Thyroid gland (tissue), 4 donors: ENCODE data around the gene BRWD1. TPM values are rescaled to one million over a fixed set of nuclear protein-coding genes. Genes with fewer than 3 reads are reported as not detected.
A peak's percentile ranks its signal among the peaks of the same experiment; 100 is the strongest.
"Not testable (repeated sequence)": the region's sequence is repeated elsewhere in the genome, so short reads cannot be mapped to it uniquely, and the experiment has no call there.

Source experiments
- DNase-seq, 2 donors: peaks; one replicate each; pipeline ENCODE4 v3.0.0-alpha.2; 2019
- H3K27ac ChIP-seq, 3 donors: fragments of 200-600 bp; sonication (generic); 1 replicate in 2 of 3; 2 replicates in 1 of 3; pipeline ENCODE4 v1.5.1; 2016 to 2019; ENCODE audit warnings: mild to moderate bottlenecking in 1 of 3, moderate library complexity in 1 of 3
- H3K27me3 ChIP-seq: fragments of 200-600 bp; sonication (generic); one replicate; pipeline ENCODE4 v1.5.1; 2019
- H3K36me3 ChIP-seq, 2 donors: fragments of 200-600 bp; sonication (generic); one replicate each; pipeline ENCODE4 v1.5.1; 2016 to 2019
- H3K4me1 ChIP-seq, 2 donors: fragments of 200-600 bp; sonication (generic); one replicate each; pipeline ENCODE4 v1.5.1; 2017 to 2019
- H3K4me3 ChIP-seq, 3 donors: fragments of 200-600 bp; sonication (generic); replicated peaks in 1 of 3; 1 replicate in 2 of 3; 2 replicates in 1 of 3; pipeline ENCODE4 v1.5.1; 2016; ENCODE audit warnings: mild to moderate bottlenecking in 1 of 3
- H3K9me3 ChIP-seq: fragments of 200-600 bp; sonication (generic); one replicate; pipeline ENCODE4 v1.5.1; 2017
- CTCF ChIP-seq, 6 experiments: fragments of 200-600 bp in 3 of 6; fragments of 450-650 bp in 3 of 6; sonication (generic) in 3 of 6; IDR thresholded peaks; one replicate each; pipeline ENCODE4 v1.5.1; 2016 to 2019; ENCODE audit warnings: antibody characterized with exemption in 6 of 6, mild to moderate bottlenecking in 2 of 6, inconsistent platforms in 1 of 6, moderate library complexity in 1 of 6
- POLR2A ChIP-seq, 2 donors: fragments of 450-650 bp; IDR thresholded peaks; one replicate each; pipeline ENCODE4 v1.6.1; 2017; ENCODE audit warnings: antibody characterized with exemption in 2 of 2, mild to moderate bottlenecking in 2 of 2, moderate library complexity in 1 of 2
- WGBS, 2 donors: methylation state at CpG; one replicate each; pipeline ENCODE4 v1.1.5; 2017; 5-methylcytosine and 5-hydroxymethylcytosine counted together
- intact Hi-C: fragments of 100-400 bp; cut with DNase I; formaldehyde crosslinking; loops from one replicate; pipeline ENCODE4 v1.15.1; 2023
- small RNA-seq: library from RNA; depleted of rRNA; stranded (forward); fragments of <200 nt; gene quantifications from one replicate; pipeline ENCODE3, GENCODE V24; 2016
- total RNA-seq, 4 donors: library from RNA; depleted of rRNA; stranded (reverse); fragments of >200 nt; gene quantifications; one replicate each; pipeline ENCODE4 v1.2.3, GENCODE V29; 2016

BRWD1 gene
- total RNA-seq, 4 donors from 2014 or later: 66.6 to 125 (median 85.3) TPM

GRCh38 chr21:39136711-39137110 is 176.7 kb downstream of the BRWD1 start:
- DNase-seq: no peak
- TF ChIP-seq CTCF (IDR thresholded peaks at IDR 0.05): no peak
- no peak for TF ChIP-seq POLR2A (IDR thresholded peaks at IDR 0.05)
- 97 to 98% methylated on average over 5 of the region's 5 CpGs for WGBS, 2 donors
- no peaks in the 10 kb centered on the region for H3K9me3 ChIP-seq
- intact Hi-C loops: loop anchor here (5.0 to 10.0 kb wide), 2 partner anchors 404 to 632 kb away; no protein-coding TSS in a partner anchor
- H3K4me1 ChIP-seq: no peaks in the 10 kb centered on the region
- no peak overlapping the region for H3K27ac ChIP-seq
- H3K27me3 ChIP-seq: no peaks in the 10 kb centered on the region
- no peak overlapping the region for H3K4me3 ChIP-seq
- no peaks in the 10 kb centered on the region for H3K36me3 ChIP-seq

GRCh38 chr21:39136138-39136537 is 177.3 kb downstream of the BRWD1 start:
- not testable (repeated sequence) for H3K36me3 ChIP-seq, H3K27me3 ChIP-seq, H3K9me3 ChIP-seq, H3K4me1 ChIP-seq, H3K4me3 ChIP-seq, H3K27ac ChIP-seq
- 50 to 60% methylated on average over 8 of the region's 8 CpGs for WGBS, 2 donors
- intact Hi-C loops: loop anchor here (5.0 to 10.0 kb wide), 2 partner anchors 404 to 631 kb away; no protein-coding TSS in a partner anchor
- peak in 3 of 6 experiments; percentile 16 to 32 (median 24) for TF ChIP-seq CTCF (IDR thresholded peaks at IDR 0.05)
- peak; percentile 30 to 38 for DNase-seq

GRCh38 chr21:39134288-39134810 is 179.1 kb downstream of the BRWD1 start:
- H3K27me3 ChIP-seq: no peaks in the 10 kb centered on the region
- TF ChIP-seq CTCF (IDR thresholded peaks at IDR 0.05): no peak
- no peak for TF ChIP-seq POLR2A (IDR thresholded peaks at IDR 0.05)
- intact Hi-C loops: loop anchor here (10.0 kb wide), 1 partner anchor 630 kb away; no protein-coding TSS in a partner anchor
- no peaks in the 10 kb centered on the region for H3K36me3 ChIP-seq
- no peak overlapping the region for H3K27ac ChIP-seq
- WGBS, 2 donors: 91 to 94% methylated on average over 15 of the region's 15 CpGs
- no peaks in the 10 kb centered on the region for H3K9me3 ChIP-seq
- no peaks in the 10 kb centered on the region for H3K4me1 ChIP-seq
- H3K4me3 ChIP-seq: no peak overlapping the region
- no peak for DNase-seq

Small RNAs within 50 kb of the gene (small RNA-seq; reads per million reads assigned to genes)
- not detected for gene RF00019

Other genes starting within 250 kb of the BRWD1 start
- gene PSMG1, start 130.2 kb downstream of the BRWD1 start, total RNA-seq: 10 to 100 TPM; 33.0 to 54.2 (median 42.6) TPM
- gene HMGN1, start 35.5 kb upstream of the BRWD1 start, total RNA-seq: 100 to 1,000 TPM; 170 to 255 (median 207) TPM
- 10 to 100 TPM in 1 of 4 donors, 1 to 10 TPM in 3; 3.8 to 27.8 (median 5.7) TPM for gene LCA5L, start 132.1 kb upstream of the BRWD1 start, total RNA-seq
- gene SH3BGR, start 138.3 kb upstream of the BRWD1 start, total RNA-seq: 1 to 10 TPM; 4.6 to 9.7 (median 7.4) TPM